ENCODE results near the gene TEX51.

The TEX51 gene

DNA sequence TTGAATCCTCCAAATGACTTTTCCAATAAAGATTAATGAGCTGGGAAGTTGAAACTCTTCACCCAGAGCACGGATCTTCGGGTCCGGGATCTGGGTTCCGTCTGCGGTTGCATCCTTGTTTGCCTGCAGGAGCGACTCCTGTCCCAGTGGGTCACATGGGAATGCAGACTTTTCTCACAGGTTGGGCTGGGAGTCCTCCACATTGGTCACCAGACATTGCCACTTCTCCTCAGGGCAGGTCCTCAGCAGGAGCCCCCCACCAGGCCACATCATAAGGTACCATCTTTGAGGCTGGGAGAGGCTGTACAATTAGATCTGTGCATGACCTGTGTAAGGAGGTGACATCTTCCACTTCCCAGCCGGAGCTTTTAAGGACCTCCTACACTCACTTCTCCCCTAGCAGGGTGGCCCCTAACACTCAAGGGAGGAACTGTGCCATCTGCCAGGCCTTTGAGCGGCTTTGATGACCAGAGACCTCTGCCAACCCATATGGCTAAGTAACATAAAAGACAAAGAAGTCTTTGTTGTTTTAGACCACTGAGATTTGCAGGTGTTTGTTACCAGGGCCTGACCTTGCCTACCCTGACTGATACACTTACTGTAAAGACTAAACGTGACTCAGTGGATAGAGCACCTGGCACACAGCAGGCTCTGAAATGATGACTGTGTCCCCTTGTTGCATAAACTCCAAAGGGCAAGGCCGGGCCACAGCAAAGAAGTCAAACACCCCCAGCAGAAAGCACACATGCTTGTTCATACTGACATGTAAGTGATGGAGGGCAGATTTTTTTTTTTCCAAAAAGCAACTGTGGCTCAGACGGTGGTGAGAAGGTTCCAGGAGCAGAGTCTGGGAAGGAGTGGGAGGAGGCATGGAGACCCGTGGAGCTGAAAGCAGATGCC, 7.9 kb upstream of the TEX51 start:
- no peak for DNase-seq (ENCODE audit: low read depth)
- H3K4me3 ChIP-seq (ENCODE audit: low read depth, low read length) = no peak overlapping the region
- TF ChIP-seq, protein P1, sequence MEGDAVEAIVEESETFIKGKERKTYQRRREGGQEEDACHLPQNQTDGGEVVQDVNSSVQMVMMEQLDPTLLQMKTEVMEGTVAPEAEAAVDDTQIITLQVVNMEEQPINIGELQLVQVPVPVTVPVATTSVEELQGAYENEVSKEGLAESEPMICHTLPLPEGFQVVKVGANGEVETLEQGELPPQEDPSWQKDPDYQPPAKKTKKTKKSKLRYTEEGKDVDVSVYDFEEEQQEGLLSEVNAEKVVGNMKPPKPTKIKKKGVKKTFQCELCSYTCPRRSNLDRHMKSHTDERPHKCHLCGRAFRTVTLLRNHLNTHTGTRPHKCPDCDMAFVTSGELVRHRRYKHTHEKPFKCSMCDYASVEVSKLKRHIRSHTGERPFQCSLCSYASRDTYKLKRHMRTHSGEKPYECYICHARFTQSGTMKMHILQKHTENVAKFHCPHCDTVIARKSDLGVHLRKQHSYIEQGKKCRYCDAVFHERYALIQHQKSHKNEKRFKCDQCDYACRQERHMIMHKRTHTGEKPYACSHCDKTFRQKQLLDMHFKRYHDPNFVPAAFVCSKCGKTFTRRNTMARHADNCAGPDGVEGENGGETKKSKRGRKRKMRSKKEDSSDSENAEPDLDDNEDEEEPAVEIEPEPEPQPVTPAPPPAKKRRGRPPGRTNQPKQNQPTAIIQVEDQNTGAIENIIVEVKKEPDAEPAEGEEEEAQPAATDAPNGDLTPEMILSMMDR (IDR thresholded peaks at IDR 0.05; ENCODE audit: control insufficient read depth, extremely low read depth, insufficient read depth) = no peak

DNA sequence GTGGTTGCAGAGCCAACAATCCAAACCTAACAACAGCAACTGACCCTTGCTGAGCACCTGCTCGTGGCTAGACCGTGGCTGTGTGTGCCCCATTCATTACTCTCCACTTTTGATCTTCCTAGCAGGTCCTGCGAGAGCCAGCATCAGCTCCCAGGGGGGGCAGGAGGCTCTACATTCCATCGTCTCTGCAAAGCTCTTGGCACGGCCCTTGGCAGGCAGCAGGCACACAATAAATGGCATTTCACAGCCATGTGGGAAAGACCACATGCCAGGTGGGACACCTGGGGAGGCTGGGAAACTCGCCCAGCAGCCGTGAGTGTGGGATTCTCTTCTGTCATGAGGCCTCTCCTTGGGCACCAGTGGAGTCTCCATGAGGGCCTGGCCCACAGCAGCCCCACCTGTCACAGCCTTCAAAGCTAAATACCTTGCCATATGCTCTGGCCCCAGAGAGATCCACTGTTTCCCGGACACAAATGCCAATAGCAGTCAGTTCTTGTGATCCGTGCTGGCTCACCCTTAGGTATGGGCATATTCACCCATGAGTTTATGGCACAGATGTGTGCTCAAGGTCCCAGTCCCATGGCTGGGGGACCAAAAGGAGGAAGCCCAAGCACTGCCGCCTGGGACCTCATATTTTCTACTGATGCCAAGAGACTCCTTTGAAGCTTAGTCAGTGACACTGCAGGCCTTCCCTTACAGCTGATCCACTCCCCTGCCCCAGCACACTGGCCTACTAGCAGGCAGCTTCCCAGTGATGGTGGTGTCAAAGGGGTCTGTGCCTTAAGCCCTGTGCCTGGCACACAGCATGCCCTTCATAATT, 6.8 kb upstream of the TEX51 start:
- DNase-seq (ENCODE audit: low read depth) = no peak
- H3K4me3 ChIP-seq (ENCODE audit: low read depth, low read length) = no peak overlapping the region
- TF ChIP-seq, protein P1 (IDR thresholded peaks at IDR 0.05; ENCODE audit: control insufficient read depth, extremely low read depth, insufficient read depth) = no peak

DNA sequence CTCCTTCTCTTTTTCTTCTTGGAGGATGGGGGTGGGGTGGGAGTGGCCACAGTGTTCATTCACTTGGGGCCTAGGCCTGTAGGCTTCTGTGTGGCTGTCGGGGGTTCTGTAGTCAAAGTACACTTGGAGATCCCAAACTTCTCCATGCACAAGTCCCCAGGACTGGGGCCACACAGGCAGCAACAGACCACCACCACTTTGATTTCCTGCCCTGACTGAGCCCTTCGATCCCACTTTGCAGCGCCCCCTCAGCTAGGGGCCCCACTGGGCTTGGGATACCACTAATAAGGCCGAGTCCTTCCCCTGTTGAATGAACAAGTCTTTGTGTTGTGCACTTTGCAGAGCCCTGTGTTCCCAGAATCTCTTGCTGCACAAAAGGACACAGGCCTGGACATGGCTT, 5.5 kb upstream of the TEX51 start:
- DNase-seq (ENCODE audit: low read depth) = no peak

DNA sequence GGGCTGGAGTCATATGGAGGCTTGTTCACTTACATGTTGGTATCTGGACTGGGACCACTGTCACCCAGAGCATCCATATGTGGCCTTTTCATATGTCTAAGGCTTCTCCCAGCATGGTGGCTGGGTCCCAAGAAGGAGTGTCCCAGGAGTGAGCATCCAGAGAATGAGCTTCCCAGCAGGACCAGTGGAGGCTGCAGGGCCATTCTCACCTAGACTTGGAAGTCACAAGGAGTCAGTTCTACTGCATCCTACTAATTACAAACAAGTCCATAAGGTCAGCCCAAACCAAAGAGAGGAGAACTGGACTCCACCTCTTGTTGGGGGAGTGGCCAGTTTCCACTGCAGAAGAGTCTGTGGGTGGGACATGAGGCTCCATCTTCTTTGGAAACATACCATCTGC, 5.1 kb upstream of the TEX51 start:
- DNase-seq (ENCODE audit: low read depth) = no peak
- no peak overlapping the region for H3K4me3 ChIP-seq (ENCODE audit: low read depth, low read length)
- TF ChIP-seq, protein P1 (IDR thresholded peaks at IDR 0.05; ENCODE audit: control insufficient read depth, extremely low read depth, insufficient read depth) = no peak

More for the DNA sequence above, 5.5 kb upstream of the TEX51 start:
- H3K4me3 ChIP-seq (ENCODE audit: low read depth, low read length) = no peak overlapping the region
- TF ChIP-seq, protein P1 (IDR thresholded peaks at IDR 0.05; ENCODE audit: control insufficient read depth, extremely low read depth, insufficient read depth) = no peak

DNA sequence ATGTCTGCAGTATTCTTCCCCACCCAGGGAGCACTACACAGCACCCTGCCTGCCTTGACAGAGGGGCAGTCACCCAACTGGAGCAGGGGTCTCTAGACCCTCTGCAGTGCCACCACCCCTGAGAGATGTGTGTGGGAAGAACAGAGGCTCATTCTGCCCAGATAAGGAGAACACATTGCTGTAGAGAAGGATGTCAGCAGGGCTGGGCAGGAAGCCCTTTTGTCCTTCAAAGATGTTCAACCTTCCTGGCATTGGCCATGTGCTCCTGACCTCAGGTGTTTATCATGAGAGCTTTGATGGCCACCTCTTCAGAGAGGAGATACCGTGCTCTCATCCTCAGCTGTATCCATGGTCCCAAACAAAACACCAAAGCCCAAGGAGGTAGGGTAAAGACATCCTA, 4.6 kb upstream of the TEX51 start:
- TF ChIP-seq, protein P1 (IDR thresholded peaks at IDR 0.05; ENCODE audit: control insufficient read depth, extremely low read depth, insufficient read depth) = no peak
- H3K4me3 ChIP-seq (ENCODE audit: low read depth, low read length) = no peak overlapping the region
- DNase-seq (ENCODE audit: low read depth) = no peak

DNA sequence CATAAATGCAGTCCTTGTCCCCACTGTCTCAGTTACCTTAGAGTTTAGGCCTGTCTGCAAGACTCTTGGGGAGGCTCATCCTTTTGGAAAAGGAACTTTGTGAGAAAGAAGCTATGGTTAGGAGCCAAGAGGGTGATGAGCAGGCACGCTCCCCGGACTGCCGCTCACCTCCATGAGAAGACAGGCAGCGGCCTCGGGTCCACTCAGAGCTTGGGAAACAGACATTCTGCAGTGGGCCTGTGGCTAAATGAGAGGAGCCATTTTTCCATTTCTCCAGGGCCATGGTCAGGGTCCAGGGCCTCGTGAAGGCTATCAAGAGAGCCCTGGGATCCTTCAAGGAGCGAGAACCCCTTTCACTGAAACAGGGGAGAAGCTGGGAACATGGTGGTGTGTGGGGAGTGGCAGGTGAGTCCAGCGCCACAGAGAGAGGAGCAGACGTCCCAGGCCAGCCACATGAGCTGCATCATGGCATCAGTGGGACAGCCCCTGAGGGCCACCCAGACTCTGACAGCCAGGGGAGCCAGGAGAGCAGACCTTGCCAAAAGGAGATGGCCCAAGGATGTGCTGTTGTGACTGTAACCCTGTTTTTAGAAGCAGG, 4.0 kb upstream of the TEX51 start:
- no peak overlapping the region for H3K4me3 ChIP-seq (ENCODE audit: low read depth, low read length)
- TF ChIP-seq, protein P1 (IDR thresholded peaks at IDR 0.05; ENCODE audit: control insufficient read depth, extremely low read depth, insufficient read depth) = no peak
- no peak for DNase-seq (ENCODE audit: low read depth)

All from LNCaP clone FGC (cell line).